Endometrial microvascular endothelial cells (primary cell): ENCODE measurements around the gene TFDP1. TPM values are rescaled to one million over a fixed set of nuclear protein-coding genes. Genes with fewer than 3 reads are reported as not detected.

Experiments
- in situ Hi-C: cut with HindIII; loops from 2 replicates; pipeline ENCODE4 v1.10.0; 2017; ENCODE audit warnings: low sequenced_read_pairs, low pct_unique_long_range_greater_than_20kb; ENCODE audit errors: inconsistent ontology term
- total RNA-seq: library from RNA; depleted of rRNA; stranded (reverse); fragments of >200 nt; gene quantifications from one replicate; pipeline ENCODE4 v1.2.3, GENCODE V29; 2015; ENCODE audit errors: inconsistent ontology term

The TFDP1 gene
- total RNA-seq, 1 donor from 2014 or later, result 116 TPM

DNA sequence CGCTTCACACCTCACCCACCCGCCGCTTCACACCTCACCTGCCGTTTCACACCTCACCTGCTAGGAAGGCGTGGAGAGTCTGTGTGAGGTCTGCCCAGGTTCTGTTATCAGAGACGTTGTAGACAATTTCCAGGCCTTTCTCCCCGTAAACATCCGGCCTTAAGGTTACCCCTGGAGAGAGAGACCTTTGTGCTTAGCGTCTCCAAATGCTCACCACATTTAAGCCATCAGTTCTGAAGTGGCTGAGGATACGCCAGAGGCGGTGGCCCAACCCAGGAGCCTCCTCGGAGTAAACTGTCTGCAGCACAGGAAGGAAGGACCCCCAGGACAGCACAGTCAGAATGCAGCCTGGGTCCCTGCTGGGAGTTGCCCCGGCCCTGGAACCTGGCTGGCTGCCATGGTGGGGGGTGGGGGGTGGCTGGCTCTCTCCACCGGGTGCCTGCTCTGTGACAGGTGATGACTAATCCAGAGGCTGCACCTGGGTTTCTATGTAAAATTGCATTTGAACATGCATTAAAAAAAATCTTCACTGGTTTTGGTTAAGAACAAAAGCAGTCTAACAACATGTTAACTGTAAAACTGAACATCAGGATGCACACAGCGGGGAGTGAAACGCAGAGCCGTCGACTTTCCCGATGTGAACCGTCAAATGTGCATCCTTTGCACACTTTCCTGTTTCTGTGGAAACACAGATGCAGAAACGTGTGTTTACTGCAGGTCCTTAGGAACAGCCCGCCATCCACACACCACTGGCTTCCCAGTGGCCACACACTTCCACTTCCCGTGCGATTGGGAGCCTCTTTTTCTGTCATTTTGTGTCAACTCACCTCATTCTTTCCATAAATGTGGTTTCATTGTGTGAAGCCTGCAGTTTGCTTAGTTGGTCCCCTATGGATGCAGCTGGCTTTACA is 69.0 kb downstream of the TFDP1 start:
- in situ Hi-C loops, result no loop called here

DNA sequence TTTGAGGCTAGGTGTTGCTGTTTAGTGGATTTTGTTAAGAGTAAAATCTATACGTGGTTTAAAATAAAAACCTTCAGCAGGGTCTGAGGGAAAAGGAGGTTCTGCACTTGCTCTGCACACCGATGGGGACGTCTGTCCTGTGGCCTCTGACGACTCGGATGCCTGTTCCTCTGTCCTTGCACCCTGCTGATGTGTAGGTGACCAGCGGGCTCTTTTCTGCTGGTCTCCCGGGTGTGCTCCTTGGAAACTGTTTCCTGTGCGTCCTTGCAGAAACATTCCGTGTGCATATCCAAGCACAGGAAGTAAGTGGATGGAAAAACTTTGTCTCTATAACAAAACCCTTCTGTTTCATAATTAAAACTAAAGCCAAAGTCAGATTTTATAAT is 69.6 kb downstream of the TFDP1 start:
- in situ Hi-C loops, result no loop called here

DNA sequence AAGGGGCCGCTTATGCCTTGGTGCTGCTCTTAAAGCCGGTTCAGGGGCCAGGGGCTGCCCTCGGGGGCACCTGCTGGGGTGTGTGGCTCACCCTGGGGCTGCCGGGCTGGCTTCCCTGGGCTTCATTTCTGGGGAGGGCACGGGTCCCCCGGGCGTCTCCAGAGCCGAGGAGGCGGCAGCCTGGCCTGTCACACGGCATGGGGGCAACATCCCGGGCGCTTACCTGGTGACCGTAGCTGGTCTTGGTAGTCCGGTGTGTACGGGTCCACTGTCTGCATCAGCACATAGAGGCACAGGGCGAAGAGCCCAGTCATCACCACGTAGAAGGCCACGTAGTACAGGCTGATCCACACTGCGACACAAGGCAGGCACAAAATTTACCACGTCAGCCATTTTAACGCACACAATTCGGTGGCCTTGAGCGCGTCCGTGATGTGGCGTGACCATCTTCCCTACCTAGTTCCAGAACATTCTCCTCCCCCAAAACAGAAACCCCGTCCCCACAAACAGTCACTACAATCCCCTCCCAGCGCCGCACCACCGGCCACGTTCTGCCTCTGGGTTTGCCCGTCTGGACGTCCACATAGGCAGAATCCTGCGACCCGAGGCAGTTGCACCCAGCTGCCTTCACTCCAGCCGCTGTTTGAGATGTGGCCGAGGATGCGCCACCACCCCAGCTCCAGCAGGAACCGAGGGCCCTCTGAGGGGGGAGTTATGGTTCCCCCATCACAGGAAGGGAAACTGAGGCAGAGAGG is 70.2 kb downstream of the TFDP1 start:
- in situ Hi-C loops, result no loop called here

DNA sequence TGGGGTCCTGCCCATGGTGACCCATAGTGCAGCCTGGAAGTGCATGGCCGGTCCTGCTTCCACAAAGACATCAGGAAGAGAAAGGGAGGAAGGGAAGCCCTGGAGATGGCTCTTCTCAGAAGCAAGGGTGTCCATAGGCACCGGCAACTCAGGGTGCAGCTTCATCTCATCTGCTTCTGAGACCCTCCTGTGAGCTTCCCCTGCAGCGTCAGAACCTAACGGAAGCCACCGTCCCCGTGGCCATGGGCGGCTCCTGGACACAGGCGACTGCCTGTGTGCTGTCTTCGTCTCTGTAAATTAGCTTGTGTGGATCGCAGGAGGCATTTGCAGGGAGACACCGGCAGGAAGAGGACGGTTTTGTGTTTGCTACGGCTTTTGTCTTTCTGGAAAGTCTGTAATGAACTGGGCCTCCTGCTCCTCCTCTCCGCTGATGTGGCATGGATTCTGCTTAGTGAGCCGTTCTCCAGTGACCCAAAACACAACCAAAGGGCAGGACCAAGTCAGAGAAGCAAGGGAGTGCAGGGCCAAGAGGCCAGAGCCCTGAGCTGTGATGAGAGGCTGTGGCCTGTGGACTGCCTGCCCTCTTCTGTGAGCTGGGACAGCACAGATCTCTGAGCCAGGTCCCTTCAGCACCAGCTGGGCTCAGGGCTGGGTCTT is 70.9 kb downstream of the TFDP1 start:
- in situ Hi-C loops, result no loop called here

DNA sequence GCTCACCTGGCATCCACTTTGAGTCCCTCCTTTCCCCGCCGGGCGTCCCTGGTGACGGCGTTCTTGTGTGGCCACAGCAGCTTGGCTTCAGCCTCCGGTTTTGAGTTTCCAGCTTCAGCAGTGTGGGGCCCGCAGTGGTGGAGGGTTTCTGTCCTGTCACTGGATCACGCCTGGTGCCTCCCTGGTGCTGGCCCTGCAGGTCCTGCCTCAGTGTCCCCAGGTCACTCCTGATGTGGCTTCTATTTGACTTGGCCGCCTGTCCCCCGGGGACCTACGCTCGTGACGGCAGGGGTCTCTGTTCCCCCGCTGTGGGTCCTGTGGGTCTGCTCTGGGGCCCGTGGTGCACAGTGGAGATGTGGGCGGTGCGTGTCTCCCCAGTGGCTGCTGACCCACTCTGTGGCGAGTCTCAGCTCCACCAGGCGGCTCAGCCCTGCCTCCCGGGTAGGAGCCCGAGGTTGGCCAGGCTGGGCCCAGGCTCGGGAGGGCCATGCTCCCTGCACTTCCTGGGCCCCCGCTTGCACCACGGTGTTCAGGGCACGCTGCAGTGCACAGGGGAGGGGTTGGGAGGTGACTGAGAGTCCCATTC is 71.5 kb downstream of the TFDP1 start:
- in situ Hi-C loops, result no loop called here

DNA sequence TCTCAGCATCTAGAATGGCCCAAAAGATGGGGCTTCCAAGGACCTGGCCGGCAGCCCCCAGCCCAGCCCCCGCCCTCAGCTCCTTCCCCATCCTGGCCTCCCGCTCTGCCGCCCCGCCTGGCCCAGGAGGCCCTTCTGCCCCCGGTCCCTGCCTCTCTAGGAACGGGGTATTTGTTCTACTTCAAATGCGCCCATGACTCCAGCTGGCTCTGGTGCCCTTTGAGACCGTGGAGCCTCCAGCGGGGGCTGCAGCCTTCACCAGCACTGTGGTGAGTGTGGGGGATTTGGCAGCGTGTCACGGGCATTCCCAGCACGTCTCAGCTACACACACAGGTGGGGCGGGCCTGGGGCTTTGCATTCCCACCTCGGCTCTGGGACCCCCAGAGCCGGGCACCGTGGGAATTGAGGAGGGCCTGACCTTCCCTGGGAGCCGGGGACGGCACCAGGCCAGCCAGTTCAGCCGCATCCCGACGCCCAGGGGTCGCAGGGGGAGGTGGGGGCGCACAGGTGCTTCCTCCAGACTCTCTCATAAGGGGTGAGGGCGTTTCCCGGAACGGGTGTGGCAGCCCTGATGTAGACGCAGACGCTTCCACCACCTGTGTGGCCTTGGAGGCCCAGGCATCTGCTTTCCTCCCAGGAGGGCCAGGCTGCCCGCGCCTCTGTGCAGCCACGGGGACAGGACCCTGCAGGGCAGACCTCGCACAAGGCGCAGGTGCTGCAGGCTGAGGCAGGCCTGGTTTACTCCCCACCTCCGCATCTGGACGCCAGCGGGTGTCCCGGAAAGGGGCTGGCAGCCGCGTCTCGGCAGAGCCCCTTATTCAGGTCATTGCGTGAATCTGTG is 72.5 kb downstream of the TFDP1 start:
- in situ Hi-C loops, result no loop called here

DNA sequence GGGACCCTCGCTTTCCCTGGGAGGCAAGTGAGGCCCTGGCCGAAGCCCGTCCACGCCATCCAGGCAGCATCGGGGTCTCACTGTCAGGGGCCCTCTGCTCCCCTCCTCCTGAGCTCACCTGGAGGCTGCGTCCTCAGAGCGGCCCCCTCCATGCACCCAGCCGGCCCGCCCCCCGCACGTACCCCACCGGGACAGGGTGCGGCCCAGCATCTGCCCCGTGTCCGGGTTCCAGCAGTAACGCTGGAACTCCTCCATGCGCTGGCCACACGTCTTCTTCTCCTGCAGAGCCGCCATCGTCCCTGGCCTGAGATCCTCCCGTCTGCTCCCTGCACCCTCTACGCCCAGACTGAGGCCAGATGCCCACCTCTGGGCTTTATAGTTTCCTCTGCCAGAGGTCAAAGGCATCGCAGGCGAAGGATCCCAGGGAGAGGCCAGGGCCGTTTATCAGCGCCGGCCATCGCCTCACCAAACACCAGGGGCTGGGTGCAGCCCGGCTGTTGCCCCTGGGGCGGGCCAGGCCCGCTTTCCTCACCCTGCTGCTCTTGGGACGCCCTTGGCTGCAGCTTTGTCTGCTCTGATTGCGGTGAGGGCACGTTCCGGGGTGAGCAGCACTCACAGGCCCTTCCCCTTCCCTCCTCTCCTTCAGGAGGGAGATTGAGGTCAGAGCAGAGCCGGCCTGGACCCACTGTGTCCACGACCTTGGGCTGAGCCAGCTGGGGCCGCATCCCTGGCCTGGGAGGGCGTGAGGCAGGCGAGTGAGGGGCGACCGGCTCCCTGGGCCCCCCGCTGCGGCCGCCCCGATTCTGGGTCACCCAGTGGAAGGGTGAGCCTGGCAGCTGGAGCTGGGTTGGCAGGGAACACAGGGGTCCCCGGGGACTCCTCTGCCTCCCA is 73.5 kb downstream of the TFDP1 start, which contains the start of gene ATP4B:
Gene ATP4B (minus strand): TSS at position 348 of the 891 bp plus-strand sequence. CDS start 54 bp downstream, at position 294.
- in situ Hi-C loops, result no loop called here

DNA sequence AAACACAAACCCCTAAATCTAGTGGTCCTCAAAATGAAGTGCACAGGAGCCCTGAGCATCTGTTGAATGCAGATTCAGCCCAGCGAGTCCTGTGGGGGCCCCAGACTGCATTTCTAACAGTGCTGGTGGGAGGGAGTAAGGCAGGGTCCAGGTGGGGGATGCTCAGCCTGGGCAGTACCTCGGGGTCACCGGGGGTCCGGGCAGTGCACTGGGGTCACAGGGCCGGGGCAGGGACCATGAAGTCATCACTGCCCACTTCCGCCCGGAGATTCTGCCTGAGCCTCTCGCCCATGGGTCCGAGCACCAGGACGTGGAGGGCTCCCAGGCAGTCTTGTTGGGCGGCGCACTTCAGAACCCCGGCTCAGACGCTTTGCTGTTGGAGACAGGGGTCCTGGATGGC is 74.3 kb downstream of the TFDP1 start:
- in situ Hi-C loops, result no loop called here

DNA sequence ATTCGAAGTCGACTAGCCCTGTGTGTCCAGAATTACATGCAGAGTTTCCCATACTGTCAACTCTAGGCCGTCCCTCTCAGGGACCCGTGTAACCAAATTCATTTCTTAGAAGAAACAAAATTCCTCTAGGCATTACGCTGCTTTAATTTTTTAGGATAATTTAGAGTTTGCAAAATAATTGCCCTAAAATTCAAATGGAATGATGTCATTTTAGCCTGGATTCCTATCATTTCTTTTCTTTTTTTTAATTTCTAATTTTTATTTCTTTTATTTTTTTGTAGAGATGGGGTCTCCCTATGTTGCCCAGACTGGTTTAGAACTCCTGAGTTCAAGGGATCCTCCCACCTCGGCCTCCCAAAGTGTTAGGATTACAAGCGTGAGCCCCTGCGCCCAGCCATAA is 74.8 kb downstream of the TFDP1 start:
- in situ Hi-C loops, result no loop called here

DNA sequence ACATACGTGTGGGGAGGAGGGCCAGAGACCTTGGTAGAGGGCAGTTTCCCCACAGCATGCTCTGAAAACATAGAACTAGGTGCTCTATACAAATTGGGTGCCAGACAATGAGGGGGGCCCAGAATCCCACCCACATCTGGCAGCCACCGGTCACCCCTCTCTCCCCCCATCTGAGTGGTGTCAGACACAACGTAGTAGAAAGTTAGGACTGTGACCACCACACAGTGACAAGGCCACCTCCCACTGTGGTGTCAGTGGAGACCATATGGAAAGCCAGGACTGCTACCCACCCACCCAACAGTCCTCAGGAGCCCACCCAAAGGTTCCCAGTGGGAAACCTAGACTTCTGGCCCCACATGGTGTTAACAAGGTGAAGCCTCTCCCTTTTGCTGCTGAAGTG is 75.5 kb downstream of the TFDP1 start:
- in situ Hi-C loops, result no loop called here

DNA sequence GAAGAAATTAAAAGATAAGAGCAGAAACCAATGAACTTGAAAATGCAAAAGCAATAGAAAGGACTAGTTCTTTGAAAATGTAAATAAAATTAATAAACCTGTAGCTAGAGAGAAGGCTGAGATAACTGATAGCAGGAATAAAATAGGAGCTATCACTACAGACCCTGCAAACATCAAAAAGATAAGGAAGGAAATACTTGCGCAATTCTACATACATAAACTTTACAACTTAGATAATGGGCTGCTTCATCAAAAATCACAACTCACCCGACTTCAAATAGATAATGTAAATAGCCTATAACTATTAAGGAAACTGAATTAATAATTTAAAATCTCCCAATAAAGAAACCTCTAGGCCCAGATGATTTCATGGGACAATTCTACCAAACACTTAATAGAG is 77.0 kb downstream of the TFDP1 start:
- in situ Hi-C loops, result no loop called here

DNA sequence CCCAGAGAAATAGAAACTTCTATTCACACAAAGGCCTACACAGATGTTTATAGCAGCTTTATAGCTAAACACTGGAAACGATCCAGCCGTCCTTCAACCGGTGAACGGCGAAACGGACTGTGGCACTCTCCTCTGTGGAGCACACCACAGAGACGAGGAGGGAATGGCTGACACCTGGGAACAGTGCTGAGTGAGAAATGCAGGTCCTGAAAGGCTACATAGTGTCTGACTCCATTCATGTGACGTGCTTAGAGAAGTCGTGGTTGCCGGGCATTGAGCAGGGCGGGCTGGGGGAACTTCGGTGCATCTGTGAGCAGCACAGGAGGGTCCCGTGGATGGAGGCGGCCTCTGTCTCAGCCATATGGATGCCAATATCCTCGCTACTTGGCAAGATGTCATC is 79.4 kb downstream of the TFDP1 start:
- in situ Hi-C loops, result no loop called here

DNA sequence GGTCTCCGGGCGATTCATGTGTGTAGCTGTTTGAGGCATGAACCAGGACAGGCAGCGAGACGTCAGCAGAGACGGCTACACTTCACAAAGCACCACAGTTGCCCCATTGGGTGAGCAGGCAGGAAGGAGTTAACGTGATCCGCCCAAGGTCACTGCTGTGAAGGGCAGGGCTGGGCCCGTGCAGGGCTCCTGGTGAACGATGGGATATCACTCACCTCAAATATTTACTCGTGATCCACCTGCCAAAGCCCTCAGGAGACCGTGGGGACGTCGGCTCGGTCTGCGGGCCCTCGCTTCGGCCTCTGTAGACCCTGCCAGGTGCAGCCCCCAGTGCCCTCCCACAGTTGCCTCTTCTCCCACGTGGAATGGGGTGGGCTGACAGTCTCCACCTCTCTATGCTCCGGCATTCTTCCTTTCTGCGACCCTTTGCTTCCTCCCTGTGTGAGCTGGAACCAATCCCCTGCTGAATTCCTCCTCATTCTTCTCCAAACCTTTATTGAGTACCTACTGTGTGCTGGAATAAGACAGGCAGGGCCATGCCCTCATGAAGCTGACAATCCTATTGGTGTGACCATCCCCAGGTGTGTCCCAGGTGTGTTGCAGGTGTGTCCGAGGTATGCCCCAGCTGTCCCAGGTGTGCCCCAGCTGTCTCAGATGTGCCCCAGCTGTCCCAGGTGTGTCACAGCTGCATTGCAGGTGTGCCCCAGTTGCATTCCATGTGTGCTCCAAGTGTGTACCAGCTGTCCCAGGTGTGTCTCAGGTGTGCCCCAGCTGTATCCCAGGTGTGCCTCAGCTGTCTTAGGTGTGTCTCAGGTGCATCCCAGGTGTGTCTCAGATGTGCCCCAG is 80.4 kb downstream of the TFDP1 start:
- in situ Hi-C loops, result no loop called here

DNA sequence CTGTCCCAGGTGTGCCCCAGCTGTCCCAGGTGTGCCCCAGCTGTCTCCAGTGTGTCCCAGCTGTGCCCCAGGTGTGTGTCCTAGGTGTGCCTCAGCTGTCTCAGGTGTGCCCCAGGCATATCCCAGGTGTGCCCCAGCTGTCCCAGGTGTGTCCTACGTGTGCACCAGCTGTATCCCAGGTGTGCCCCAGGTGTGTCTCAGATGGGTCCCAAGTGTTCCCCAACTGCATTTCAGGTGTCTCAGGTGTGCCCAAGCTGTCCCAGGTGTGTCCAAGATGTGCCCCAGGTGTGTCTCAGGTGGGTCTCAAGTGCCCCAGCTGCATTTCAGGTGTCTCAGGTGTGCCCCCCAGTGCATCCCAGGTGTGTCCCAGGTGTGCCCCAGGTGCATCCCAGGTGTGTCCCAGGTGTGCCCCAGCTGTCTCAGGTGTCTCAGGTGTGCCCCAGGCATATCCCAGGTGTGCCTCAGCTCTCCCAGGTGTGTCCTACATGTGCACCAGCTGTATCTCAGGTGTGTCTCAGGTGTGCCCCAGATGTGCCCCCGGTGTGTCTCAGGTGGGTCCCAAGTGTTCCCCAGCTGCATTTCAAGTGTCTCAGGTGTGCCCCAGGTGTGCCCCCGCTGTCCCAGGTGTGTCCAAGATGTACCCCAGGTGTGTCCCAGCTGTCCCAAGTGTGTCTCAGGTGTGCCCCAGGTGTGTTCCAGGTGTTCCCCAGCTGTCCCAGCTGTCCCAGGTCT is 81.2 kb downstream of the TFDP1 start:
- in situ Hi-C loops, result no loop called here

DNA sequence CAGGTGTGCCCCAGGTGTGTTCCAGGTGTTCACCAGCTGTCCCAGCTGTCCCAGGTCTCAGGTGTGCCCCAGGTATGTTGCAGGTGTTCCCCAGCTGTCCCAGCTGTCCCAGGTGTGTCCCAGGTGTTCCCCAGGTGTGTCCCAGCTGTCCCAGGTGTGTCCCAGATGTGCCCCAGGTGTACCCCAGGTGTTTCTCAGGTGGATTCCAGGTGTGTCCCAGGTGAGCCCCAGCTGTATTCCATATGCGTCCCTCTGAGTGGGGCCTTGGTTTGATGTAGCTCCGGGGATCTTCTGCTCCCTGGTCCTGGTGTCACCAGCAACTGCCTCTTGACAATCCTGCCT is 81.7 kb downstream of the TFDP1 start:
- in situ Hi-C loops, result no loop called here
